Panc1 (cell line): ENCODE data around the gene DNAJA4. TPM values are rescaled to one million over a fixed set of nuclear protein-coding genes. Genes with fewer than 3 reads are reported as not detected.
A peak's percentile ranks its signal among the peaks of the same experiment; 100 is the strongest.

ENCODE experiments used
- ATAC-seq: fragments of 200-7000 bp; cut with Tn5 transposase; 2 replicates; pipeline ENCODE4 v1.9.1; 2020; ENCODE audit warnings: mild to moderate bottlenecking, moderate library complexity
- BruUV-seq: library from RNA; stranded (reverse); fragments of 400-500 nt; replicated peaks from 2 replicates; lab custom pipeline; 2021; lab: Mats Ljungman, UMichigan
- CTCF ChIA-PET: fragments of 300-600 bp; sonication (Branson Sonifier 250); formaldehyde crosslinking; loops from one replicate; lab custom pipeline; 2022; ENCODE audit warnings: antibody characterized with exemption; lab: Charles Lee
- POLR2A ChIA-PET: fragments of 300-600 bp; sonication (Branson Sonifier 250); formaldehyde crosslinking; loops from one replicate; lab custom pipeline; 2022; ENCODE audit warnings: antibody characterized with exemption; lab: Charles Lee
- DNase-seq: peaks from one replicate; pipeline ENCODE4 v3.0.0-alpha.2; 2010; ENCODE audit warnings: low read depth, low spot score
- H3K27ac ChIP-seq: 2 replicates; pipeline ENCODE4 v1.5.1; 2011; ENCODE audit warnings: mild to moderate bottlenecking, low read length, inconsistent platforms
- H3K27me3 ChIP-seq: fragments of 200-500 bp; sonication (Bioruptor generic); 2 replicates; pipeline ENCODE4 v1.6.0; 2014; ENCODE audit warnings: low read length, inconsistent platforms; ENCODE audit not compliant: control insufficient read depth, insufficient read depth
- H3K36me3 ChIP-seq: fragments of 200-500 bp; sonication (Bioruptor generic); 2 replicates; pipeline ENCODE4 v1.5.1; 2014; ENCODE audit warnings: inconsistent platforms, mild to moderate bottlenecking, low read length, moderate library complexity; ENCODE audit not compliant: control insufficient read depth, insufficient read depth
- H3K4me1 ChIP-seq: 2 replicates; pipeline ENCODE4 v1.5.1; 2011; ENCODE audit warnings: inconsistent platforms, mild to moderate bottlenecking, low read length, moderate library complexity; ENCODE audit not compliant: control insufficient read depth, insufficient read depth
- H3K4me3 ChIP-seq, 2 experiments: 2 replicates each; pipeline ENCODE4 v1.5.1; 2011 to 2012; ENCODE audit warnings: low read depth in 2 of 2, low read length in 2 of 2, mild to moderate bottlenecking in 2 of 2, inconsistent platforms in 1 of 2, moderate library complexity in 1 of 2
- H3K9me3 ChIP-seq: fragments of 200-500 bp; sonication (Bioruptor generic); 2 replicates; pipeline ENCODE4 v1.5.1; 2014; ENCODE audit warnings: low read depth, mild to moderate bottlenecking, inconsistent platforms, low read length, moderate library complexity; ENCODE audit not compliant: control insufficient read depth, insufficient read depth
- CTCF ChIP-seq: fragments of 450-650 bp; IDR thresholded peaks from 2 replicates; pipeline ENCODE4 v1.5.1; 2017; ENCODE audit warnings: mild to moderate bottlenecking
- POLR2AphosphoS5 ChIP-seq: IDR thresholded peaks from 2 replicates; pipeline ENCODE4 v1.6.1; 2012; ENCODE audit warnings: mild to moderate bottlenecking, low read depth, low read length, moderate library complexity
- REST ChIP-seq, 2 experiments: IDR thresholded peaks; 2 replicates each; pipeline ENCODE4 v1.6.1; 2011 to 2012; ENCODE audit warnings: low read depth in 2 of 2, control low read depth in 1 of 2, low read length in 1 of 2, mild to moderate bottlenecking in 1 of 2, moderate library complexity in 1 of 2; ENCODE audit not compliant: insufficient read depth in 1 of 2
- SIN3A ChIP-seq: IDR thresholded peaks from 2 replicates; pipeline ENCODE4 v1.6.1; 2012; ENCODE audit warnings: low read depth, mild to moderate bottlenecking, low read length, moderate library complexity, borderline replicate concordance; ENCODE audit not compliant: insufficient read depth
- TCF7L2 ChIP-seq: IDR thresholded peaks from 2 replicates; pipeline ENCODE4 v1.6.1; 2011; ENCODE audit warnings: mild to moderate bottlenecking, low read depth, low read length, inconsistent platforms
- in situ Hi-C: cut with HindIII; loops from 2 replicates; pipeline ENCODE4 v1.10.0; 2016; ENCODE audit warnings: low sequenced_read_pairs, low pct_unique_long_range_greater_than_20kb
- intact Hi-C: fragments of 100-400 bp; cut with micrococcal nuclease; formaldehyde crosslinking; loops from one replicate; pipeline ENCODE4 v1.10.0; 2022; ENCODE audit not compliant: unreplicated experiment
- total RNA-seq: library from RNA; stranded (reverse); gene quantifications from one replicate; pipeline ENCODE4 v1.2.1, GENCODE V29; 2021; ENCODE audit not compliant: unreplicated experiment

Gene DNAJA4
- total RNA-seq, 1 experiment from 2014 or later = 11.1 TPM

- in situ Hi-C loops (no loop called here), intact Hi-C loops (no loop called here)
- Histone ChIP-seq H3K27ac (no peak overlapping the region), H3K4me1 (peaks cover 3% of the 10 kb centered on the region; the same call in 1 of the 2 replicates), H3K36me3 (no peaks in the 10 kb centered on the region), H3K9me3 (no peaks in the 10 kb centered on the region), H3K4me3 (no peak overlapping the region), H3K27me3 (no peaks in the 10 kb centered on the region)
- no peak for DNase-seq
- no TSS peak for BruUV-seq
- ChIA-PET POLR2A (no interaction called here), CTCF (no interaction called here)
- no peak for ATAC-seq
- TF ChIP-seq SIN3A = no peak
- no peak for TF ChIP-seq POLR2AphosphoS5
- no peak for TF ChIP-seq TCF7L2
- TF ChIP-seq CTCF = no peak
- TF ChIP-seq REST (IDR thresholded peaks at IDR 0.05; ENCODE audit: insufficient read depth in 1 of 2, low read depth in 2 of 2, low read length in 1 of 2) = no peak
Measured at GRCh38 chr15:78228356-78228996, 35.9 kb upstream of the DNAJA4 start.

- ChIA-PET CTCF (no interaction called here), POLR2A (no interaction called here)
- in situ Hi-C loops (no loop called here), intact Hi-C loops (no loop called here)
- Histone ChIP-seq H3K4me1 (peaks cover 3% of the 10 kb centered on the region; the same call in 1 of the 2 replicates), H3K36me3 (no peaks in the 10 kb centered on the region), H3K27me3 (no peaks in the 10 kb centered on the region), H3K27ac (no peak overlapping the region), H3K9me3 (no peaks in the 10 kb centered on the region), H3K4me3 (no peak overlapping the region)
- no peak for TF ChIP-seq TCF7L2
- no peak for TF ChIP-seq SIN3A
- no peak for TF ChIP-seq CTCF
- no peak for TF ChIP-seq POLR2AphosphoS5
- no peak for TF ChIP-seq REST (IDR thresholded peaks at IDR 0.05; ENCODE audit: insufficient read depth in 1 of 2, low read depth in 2 of 2, low read length in 1 of 2)
- peak; percentile 51 for ATAC-seq
- BruUV-seq = no TSS peak
- no peak for DNase-seq
Measured at GRCh38 chr15:78229431-78230406, 34.6 kb upstream of the DNAJA4 start.
